ENCODE measurements around the gene COL4A1.

DNA sequence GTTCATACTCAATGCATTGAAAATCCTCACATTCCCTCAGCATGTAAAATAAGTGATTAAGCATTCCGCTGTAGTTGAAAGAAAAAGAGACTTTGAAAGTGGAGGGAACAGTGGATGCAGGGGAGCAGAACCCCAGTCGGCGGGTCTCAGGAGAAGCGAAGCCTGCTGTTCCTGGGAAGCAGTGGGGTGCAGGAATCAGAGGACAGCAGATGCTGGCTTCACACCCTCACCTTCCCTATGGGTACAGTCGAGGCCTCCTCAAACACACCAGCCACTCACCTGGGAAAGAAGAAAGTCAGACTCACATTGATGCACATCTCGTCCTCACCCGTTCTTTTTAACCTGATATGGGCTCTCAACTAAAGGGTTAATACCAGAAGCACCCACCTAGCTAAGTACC lies 38.3 kb upstream of the COL4A1 start:
- no peak for TF ChIP-seq POLR2AphosphoS5 (IDR thresholded peaks at IDR 0.05; ENCODE audit: low read depth, low read length)
- no peak for TF ChIP-seq CTCF (IDR thresholded peaks at IDR 0.05)
- no peak for TF ChIP-seq FOXM1 (IDR thresholded peaks at IDR 0.05; ENCODE audit: low read depth)
- no peak for TF ChIP-seq MXI1 (IDR thresholded peaks at IDR 0.05; ENCODE audit: low read depth, low read length)
- TF ChIP-seq EP300 (IDR thresholded peaks at IDR 0.05; ENCODE audit: borderline replicate concordance in 1 of 2, low read depth in 1 of 2, low read length in 1 of 2) = no peak
- TF ChIP-seq, protein P1, sequence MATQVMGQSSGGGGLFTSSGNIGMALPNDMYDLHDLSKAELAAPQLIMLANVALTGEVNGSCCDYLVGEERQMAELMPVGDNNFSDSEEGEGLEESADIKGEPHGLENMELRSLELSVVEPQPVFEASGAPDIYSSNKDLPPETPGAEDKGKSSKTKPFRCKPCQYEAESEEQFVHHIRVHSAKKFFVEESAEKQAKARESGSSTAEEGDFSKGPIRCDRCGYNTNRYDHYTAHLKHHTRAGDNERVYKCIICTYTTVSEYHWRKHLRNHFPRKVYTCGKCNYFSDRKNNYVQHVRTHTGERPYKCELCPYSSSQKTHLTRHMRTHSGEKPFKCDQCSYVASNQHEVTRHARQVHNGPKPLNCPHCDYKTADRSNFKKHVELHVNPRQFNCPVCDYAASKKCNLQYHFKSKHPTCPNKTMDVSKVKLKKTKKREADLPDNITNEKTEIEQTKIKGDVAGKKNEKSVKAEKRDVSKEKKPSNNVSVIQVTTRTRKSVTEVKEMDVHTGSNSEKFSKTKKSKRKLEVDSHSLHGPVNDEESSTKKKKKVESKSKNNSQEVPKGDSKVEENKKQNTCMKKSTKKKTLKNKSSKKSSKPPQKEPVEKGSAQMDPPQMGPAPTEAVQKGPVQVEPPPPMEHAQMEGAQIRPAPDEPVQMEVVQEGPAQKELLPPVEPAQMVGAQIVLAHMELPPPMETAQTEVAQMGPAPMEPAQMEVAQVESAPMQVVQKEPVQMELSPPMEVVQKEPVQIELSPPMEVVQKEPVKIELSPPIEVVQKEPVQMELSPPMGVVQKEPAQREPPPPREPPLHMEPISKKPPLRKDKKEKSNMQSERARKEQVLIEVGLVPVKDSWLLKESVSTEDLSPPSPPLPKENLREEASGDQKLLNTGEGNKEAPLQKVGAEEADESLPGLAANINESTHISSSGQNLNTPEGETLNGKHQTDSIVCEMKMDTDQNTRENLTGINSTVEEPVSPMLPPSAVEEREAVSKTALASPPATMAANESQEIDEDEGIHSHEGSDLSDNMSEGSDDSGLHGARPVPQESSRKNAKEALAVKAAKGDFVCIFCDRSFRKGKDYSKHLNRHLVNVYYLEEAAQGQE (IDR thresholded peaks at IDR 0.05; ENCODE audit: low read depth, low read length) = no peak
